ENCODE results near the gene NSUN3.

NSUN3 gene

GRCh38 chr3:94150113-94150512, 87.3 kb downstream of the NSUN3 start:
- H3K27ac ChIP-seq, result no peak overlapping the region
- no peak for DNase-seq
- no peaks in the 10 kb centered on the region for H3K9me3 ChIP-seq
- no peaks in the 10 kb centered on the region for H3K36me3 ChIP-seq
- no peak overlapping the region for H3K4me3 ChIP-seq
- no peaks in the 10 kb centered on the region for H3K27me3 ChIP-seq
- intact Hi-C loops (cut with DNase I; ENCODE audit: low total_unique reads), result no loop called here
- no peak for TF ChIP-seq CTCF (IDR thresholded peaks at IDR 0.05)
- H3K4me1 ChIP-seq, result no peaks in the 10 kb centered on the region

- no peak overlapping the region for H3K27ac ChIP-seq
- H3K9me3 ChIP-seq, result no peaks in the 10 kb centered on the region
- H3K4me3 ChIP-seq, result no peak overlapping the region
- H3K4me1 ChIP-seq, result peaks cover 0 to 4% (median 0%) of the 10 kb centered on the region in 4 donors
- no peaks in the 10 kb centered on the region for H3K36me3 ChIP-seq
- H3K27me3 ChIP-seq, result no peaks in the 10 kb centered on the region
- no peak for DNase-seq
- no peak for TF ChIP-seq CTCF (IDR thresholded peaks at IDR 0.05)
- intact Hi-C loops (cut with DNase I; ENCODE audit: low total_unique reads), result no loop called here
These were observed 93.8 kb downstream of the NSUN3 start for GRCh38 chr3:94156626-94157025.

DNA sequence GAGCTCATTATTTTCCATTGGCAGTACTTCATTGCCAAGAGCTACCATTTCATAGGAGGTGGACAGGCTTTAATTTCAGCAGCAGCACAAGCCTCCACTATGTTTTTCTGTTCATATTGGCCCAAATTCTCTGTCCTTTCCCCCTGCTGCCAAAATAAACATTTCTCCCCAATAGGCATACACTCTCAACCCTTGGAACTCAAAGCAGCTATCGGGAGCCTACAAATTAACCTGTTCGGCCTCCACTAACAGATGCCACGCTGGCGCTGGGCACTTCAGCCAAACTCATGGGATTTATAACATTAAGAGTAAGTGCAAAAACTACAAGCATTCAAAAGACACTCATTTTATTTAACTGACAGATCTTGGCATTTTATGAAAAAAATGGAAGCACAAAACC, 95.7 kb downstream of the NSUN3 start:
- peaks cover 0 to 4% (median 0%) of the 10 kb centered on the region in 4 donors for H3K4me1 ChIP-seq
- no peak for TF ChIP-seq CTCF (IDR thresholded peaks at IDR 0.05)
- no peaks in the 10 kb centered on the region for H3K9me3 ChIP-seq
- no peak overlapping the region for H3K27ac ChIP-seq
- intact Hi-C loops (cut with DNase I; ENCODE audit: low total_unique reads), result no loop called here
- H3K4me3 ChIP-seq, result no peak overlapping the region
- no peaks in the 10 kb centered on the region for H3K36me3 ChIP-seq
- no peaks in the 10 kb centered on the region for H3K27me3 ChIP-seq
- DNase-seq, result no peak

DNA sequence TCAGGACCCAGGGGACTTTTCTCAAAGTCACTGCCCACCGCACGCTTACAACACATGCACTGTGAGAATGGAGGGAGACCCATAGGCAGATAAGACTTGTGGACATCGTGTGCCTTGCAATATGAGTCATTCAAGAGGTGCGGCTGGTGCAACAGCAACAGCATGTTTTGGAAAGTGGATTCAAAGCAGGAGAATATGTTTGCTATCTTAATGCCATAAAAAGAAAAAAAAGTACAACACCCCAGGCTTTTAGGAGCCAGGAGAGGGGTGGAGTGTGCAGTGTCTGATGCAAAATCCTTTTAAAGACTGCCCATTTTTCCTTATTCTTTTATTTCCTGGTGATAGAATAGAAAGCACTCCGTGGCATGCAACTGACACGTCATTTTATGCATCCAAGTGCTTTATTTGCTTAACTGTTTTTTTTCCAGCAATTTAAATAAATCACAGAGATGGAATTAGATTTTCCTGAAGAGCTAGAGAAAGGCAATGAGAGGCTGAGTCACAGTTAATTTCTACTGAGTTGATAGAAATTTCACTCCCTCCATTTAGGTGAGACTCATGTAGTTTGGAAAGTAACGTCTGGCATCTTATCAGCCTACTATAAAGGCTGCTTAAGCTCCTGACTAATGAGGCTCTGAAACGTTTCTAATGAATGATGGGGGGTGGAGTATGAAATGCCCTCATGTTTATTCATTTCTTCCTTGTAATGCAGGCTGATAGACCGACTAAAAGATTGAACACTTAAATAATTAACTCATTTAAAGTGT, 96.4 kb downstream of the NSUN3 start:
- no peak overlapping the region for H3K4me3 ChIP-seq
- no peaks in the 10 kb centered on the region for H3K36me3 ChIP-seq
- H3K27me3 ChIP-seq, result no peaks in the 10 kb centered on the region
- TF ChIP-seq CTCF (IDR thresholded peaks at IDR 0.05), result no peak
- H3K27ac ChIP-seq, result no peak overlapping the region
- intact Hi-C loops (cut with DNase I; ENCODE audit: low total_unique reads), result no loop called here
- H3K9me3 ChIP-seq, result no peaks in the 10 kb centered on the region
- peaks cover 0 to 4% (median 0%) of the 10 kb centered on the region in 4 donors for H3K4me1 ChIP-seq
- no peak for DNase-seq

- Histone ChIP-seq H3K27ac (no peak overlapping the region), H3K4me3 (no peak overlapping the region), H3K36me3 (no peaks in the 10 kb centered on the region), H3K27me3 (no peaks in the 10 kb centered on the region), H3K9me3 (no peaks in the 10 kb centered on the region), H3K4me1 (peaks cover 0 to 4% (median 0%) of the 10 kb centered on the region in 4 donors)
- intact Hi-C loops (cut with DNase I; ENCODE audit: low total_unique reads), result no loop called here
- no peak for DNase-seq
- TF ChIP-seq CTCF (IDR thresholded peaks at IDR 0.05), result no peak
These were observed 99.8 kb downstream of the NSUN3 start for GRCh38 chr3:94162700-94163099.

Measured in tibial artery (tissue), 4 donors.